ENCODE results near the gene NCOA7.

Gene NCOA7

DNA sequence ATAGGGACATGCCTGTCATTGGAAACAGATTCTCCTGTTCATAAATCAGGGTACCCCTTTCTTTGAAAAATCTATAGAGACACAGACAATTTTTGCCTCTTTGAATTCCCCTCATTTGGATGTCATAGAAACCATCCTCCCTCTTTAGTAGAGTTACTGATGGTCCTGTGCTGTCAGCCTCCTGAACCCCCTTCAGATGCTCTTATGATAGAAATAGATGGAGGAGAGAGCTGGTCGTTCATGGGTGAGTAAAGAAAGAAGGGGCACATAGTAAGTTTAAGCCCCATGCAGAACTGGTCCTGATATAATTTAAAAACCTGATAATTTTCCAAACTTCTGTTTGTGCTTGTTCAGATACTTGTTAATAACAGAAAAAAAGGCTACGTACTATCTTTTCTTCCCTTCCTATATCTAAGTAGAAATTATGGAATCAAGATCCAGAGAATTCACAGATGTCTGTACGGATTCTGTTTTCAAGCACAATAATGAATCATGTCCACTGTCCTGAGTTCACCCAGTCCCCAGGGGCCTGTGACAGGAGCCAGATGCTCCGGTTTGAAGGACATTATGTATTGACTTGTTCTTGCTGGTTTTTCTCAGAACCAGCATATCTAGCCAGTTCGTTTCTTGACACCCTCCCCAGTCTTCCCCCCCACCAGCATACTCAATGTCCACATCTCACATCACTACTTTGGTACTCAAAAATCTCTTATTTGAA is 78.1 kb downstream of the NCOA7 start:
- Histone ChIP-seq H3K27me3 (no peaks in the 10 kb centered on the region), H3K4me1 (peaks cover 0 to 10% (median 0%) of the 10 kb centered on the region in 4 donors), H3K36me3 (no peaks in the 10 kb centered on the region), H3K9me3 (no peaks in the 10 kb centered on the region), H3K27ac (no peak overlapping the region), H3K4me3 (no peak overlapping the region)
- no peak for DNase-seq
- TF ChIP-seq, protein P1, sequence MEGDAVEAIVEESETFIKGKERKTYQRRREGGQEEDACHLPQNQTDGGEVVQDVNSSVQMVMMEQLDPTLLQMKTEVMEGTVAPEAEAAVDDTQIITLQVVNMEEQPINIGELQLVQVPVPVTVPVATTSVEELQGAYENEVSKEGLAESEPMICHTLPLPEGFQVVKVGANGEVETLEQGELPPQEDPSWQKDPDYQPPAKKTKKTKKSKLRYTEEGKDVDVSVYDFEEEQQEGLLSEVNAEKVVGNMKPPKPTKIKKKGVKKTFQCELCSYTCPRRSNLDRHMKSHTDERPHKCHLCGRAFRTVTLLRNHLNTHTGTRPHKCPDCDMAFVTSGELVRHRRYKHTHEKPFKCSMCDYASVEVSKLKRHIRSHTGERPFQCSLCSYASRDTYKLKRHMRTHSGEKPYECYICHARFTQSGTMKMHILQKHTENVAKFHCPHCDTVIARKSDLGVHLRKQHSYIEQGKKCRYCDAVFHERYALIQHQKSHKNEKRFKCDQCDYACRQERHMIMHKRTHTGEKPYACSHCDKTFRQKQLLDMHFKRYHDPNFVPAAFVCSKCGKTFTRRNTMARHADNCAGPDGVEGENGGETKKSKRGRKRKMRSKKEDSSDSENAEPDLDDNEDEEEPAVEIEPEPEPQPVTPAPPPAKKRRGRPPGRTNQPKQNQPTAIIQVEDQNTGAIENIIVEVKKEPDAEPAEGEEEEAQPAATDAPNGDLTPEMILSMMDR (IDR thresholded peaks at IDR 0.05), result no peak
- intact Hi-C loops (cut with DNase I; ENCODE audit: low total_unique reads), result no loop called here

DNA sequence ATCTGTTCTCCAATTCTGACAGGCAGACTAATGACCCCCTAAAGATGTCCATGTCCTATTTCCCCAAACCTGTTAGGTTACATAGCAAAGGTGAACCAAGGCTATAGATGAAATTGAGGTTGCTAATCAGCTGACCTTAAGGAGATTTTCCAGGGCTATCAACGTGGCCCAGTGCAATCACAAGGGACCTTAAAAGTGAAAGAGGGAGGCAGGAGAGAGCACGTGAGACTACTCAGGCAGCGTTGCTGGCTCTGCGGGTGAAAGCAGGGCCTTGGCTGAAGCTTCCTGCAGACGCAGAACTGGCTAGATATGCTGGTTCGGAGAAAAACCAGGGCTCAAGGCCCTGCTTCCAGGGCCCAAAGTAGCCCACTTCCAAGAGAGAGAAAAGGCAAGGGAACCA is 78.7 kb downstream of the NCOA7 start:
- Histone ChIP-seq H3K27me3 (no peaks in the 10 kb centered on the region), H3K4me3 (no peak overlapping the region), H3K4me1 (peaks cover 0 to 10% (median 0%) of the 10 kb centered on the region in 4 donors), H3K36me3 (peaks cover 0 to under 1% (median 0%) of the 10 kb centered on the region in 3 donors), H3K27ac (no peak overlapping the region), H3K9me3 (no peaks in the 10 kb centered on the region)
- no peak for DNase-seq
- TF ChIP-seq, protein P1 (IDR thresholded peaks at IDR 0.05), result no peak
- intact Hi-C loops (cut with DNase I; ENCODE audit: low total_unique reads), result no loop called here

DNA sequence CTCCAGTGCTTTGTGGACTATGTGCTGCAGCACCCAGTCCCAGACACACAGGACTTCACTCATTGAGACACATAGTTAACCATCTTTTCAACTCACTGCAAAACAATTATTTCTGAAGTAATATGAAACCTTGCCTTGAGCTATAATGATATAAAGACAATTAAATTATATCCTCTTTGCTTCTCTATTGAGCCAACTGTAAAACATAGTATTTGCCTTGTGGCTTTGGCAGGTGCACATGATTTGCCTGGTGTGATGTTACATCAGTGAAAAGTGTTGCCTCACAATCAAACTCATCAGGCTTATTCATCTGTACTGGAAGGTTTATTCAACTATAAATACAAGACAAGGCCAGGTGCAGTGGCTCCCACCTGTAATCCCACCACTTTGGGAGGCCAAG is 80.6 kb downstream of the NCOA7 start:
- H3K36me3 ChIP-seq, result peaks cover 4 to 14% (median 11%) of the 10 kb centered on the region in 3 donors
- H3K4me3 ChIP-seq, result no peak overlapping the region
- TF ChIP-seq, protein P1 (IDR thresholded peaks at IDR 0.05), result no peak
- H3K27me3 ChIP-seq, result no peaks in the 10 kb centered on the region
- intact Hi-C loops (cut with DNase I; ENCODE audit: low total_unique reads), result no loop called here
- no peaks in the 10 kb centered on the region for H3K9me3 ChIP-seq
- peaks cover 0 to 10% (median 0%) of the 10 kb centered on the region in 4 donors for H3K4me1 ChIP-seq
- no peak for DNase-seq
- H3K27ac ChIP-seq, result no peak overlapping the region

DNA sequence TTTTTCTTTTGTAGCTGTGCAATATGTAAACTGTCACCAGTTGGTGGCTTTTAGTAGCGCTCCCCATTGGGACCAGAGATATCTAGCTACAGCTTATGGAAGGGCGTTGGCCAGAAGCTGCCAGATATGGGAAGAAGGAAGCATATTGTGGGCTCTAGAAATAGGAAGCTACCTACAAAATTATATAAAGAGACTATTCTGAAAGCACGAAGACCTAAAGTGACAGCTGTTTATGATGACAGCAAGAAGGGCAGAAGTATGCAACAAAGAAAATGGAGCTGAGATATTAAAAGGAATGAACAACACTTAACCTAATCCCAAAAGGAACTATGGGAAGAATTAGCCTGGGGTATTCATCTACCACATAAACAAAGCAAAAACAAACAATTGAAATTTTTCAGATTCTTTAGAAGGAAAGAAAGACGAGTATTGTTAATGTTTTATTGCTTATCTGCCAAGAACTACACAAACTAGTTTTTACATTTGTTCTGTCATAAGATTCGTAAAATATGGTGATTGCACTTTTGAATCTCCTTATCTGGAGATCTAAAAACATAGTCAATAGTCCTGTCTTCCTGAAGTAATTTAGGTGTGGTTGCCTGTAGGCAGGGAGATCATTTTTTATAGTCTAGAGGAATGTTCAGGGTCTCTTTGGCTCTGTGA is 81.6 kb downstream of the NCOA7 start:
- H3K4me3 ChIP-seq, result no peak overlapping the region
- H3K9me3 ChIP-seq, result no peaks in the 10 kb centered on the region
- intact Hi-C loops (cut with DNase I; ENCODE audit: low total_unique reads), result no loop called here
- peaks cover 4 to 19% (median 11%) of the 10 kb centered on the region in 3 donors for H3K36me3 ChIP-seq
- H3K4me1 ChIP-seq, result peaks cover 0 to 10% (median 0%) of the 10 kb centered on the region in 4 donors
- H3K27ac ChIP-seq, result no peak overlapping the region
- no peaks in the 10 kb centered on the region for H3K27me3 ChIP-seq
- DNase-seq, result no peak
- TF ChIP-seq, protein P1 (IDR thresholded peaks at IDR 0.05), result no peak

DNA sequence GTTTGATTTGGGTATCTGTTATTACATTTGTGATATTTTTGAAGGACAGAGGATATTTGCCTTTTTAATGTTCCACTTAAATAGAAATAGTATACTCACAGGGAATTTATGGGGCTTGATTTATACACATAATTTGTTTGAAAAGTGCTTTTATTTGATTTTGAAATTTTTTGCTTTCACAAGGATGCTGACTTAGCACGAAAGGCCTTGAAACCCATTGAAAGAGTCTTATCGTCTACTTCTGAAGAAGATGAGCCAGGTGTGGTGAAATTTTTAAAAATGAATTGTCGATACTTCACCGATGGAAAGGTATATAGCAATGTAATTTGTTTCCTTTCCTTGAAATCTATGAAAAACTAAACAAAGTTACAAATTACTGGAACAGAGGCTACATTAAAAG is 91.5 kb downstream of the NCOA7 start:
- Histone ChIP-seq H3K36me3 (peaks cover 59 to 81% (median 64%) of the 10 kb centered on the region in 3 donors), H3K9me3 (no peaks in the 10 kb centered on the region), H3K4me1 (no peaks in the 10 kb centered on the region), H3K4me3 (no peak overlapping the region), H3K27me3 (no peaks in the 10 kb centered on the region), H3K27ac (no peak overlapping the region)
- DNase-seq, result no peak
- TF ChIP-seq, protein P1 (IDR thresholded peaks at IDR 0.05), result no peak
- intact Hi-C loops (cut with DNase I; ENCODE audit: low total_unique reads), result no loop called here

Measured in tibial artery (tissue), 4 donors.